ENCODE measurements around the gene CILP.

Gene CILP, protein sequence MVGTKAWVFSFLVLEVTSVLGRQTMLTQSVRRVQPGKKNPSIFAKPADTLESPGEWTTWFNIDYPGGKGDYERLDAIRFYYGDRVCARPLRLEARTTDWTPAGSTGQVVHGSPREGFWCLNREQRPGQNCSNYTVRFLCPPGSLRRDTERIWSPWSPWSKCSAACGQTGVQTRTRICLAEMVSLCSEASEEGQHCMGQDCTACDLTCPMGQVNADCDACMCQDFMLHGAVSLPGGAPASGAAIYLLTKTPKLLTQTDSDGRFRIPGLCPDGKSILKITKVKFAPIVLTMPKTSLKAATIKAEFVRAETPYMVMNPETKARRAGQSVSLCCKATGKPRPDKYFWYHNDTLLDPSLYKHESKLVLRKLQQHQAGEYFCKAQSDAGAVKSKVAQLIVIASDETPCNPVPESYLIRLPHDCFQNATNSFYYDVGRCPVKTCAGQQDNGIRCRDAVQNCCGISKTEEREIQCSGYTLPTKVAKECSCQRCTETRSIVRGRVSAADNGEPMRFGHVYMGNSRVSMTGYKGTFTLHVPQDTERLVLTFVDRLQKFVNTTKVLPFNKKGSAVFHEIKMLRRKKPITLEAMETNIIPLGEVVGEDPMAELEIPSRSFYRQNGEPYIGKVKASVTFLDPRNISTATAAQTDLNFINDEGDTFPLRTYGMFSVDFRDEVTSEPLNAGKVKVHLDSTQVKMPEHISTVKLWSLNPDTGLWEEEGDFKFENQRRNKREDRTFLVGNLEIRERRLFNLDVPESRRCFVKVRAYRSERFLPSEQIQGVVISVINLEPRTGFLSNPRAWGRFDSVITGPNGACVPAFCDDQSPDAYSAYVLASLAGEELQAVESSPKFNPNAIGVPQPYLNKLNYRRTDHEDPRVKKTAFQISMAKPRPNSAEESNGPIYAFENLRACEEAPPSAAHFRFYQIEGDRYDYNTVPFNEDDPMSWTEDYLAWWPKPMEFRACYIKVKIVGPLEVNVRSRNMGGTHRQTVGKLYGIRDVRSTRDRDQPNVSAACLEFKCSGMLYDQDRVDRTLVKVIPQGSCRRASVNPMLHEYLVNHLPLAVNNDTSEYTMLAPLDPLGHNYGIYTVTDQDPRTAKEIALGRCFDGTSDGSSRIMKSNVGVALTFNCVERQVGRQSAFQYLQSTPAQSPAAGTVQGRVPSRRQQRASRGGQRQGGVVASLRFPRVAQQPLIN

DNA sequence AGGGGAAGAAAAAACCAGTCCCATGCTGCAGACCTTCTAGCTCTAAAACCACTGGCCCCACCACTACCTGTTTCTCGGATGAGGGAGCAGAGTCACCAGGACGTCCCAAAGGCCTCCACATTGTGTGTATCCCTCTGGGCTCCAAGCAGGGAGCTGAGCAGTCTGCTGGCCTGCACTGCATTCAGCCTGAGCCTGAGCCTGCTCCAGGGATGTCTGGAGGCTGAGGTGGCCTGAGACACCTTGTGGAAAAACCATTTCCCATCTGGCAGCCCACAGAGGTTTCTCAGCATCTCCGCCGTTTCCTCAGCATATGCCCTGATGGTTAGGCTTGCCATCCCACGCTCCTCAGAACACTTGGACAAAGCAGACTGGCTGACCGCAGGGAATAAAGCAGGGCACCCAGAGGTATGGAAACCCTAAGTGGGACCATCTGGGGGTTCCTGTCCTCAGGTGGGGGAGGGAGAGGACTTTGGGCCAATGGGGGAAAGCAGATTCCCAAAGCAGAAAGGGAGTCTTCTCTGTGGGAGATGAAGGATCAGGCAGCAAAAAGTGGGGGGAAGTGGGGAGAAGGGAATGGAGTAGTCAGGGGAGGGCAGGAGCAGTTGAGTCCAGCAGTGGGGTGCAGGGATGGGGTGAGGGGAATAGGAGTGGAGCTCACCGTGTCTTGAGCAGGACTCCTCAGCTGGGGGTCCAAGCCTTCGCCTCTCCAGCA lies at the start of gene CILP:
CILP (minus strand) TSS at position 704 of the 712 bp plus-strand sequence. CDS start 1,718 bp downstream, outside the sequence.
- Histone ChIP-seq H3K36me3 (ENCODE audit: insufficient read depth, insufficient read length, low read length) (no peaks in the 10 kb centered on the region), H3K4me3 (ENCODE audit: insufficient read length, low read depth) (no peak within 1 kb of the TSS), H3K27me3 (ENCODE audit: insufficient read depth, insufficient read length) (no peaks in the 10 kb centered on the region), H3K9me3 (ENCODE audit: insufficient read depth, low read length) (no peaks in the 10 kb centered on the region), H3K4me1 (ENCODE audit: insufficient read depth, insufficient read length) (peaks cover 15% of the 10 kb centered on the region), H3K9ac (ENCODE audit: insufficient read length, low read depth) (peak within 1 kb of the TSS; percentile 27)
- DNase-seq (ENCODE audit: low read depth, low spot score): no peak
- TF ChIP-seq SUZ12 (IDR thresholded peaks at IDR 0.05; ENCODE audit: extremely low read depth, insufficient read depth, insufficient read length) (no peak), ZNF274 (IDR thresholded peaks at IDR 0.05; ENCODE audit: low read depth, low read length) (no peak), YY1 (IDR thresholded peaks at IDR 0.05; ENCODE audit: insufficient read depth, insufficient read length) (no peak)

DNA sequence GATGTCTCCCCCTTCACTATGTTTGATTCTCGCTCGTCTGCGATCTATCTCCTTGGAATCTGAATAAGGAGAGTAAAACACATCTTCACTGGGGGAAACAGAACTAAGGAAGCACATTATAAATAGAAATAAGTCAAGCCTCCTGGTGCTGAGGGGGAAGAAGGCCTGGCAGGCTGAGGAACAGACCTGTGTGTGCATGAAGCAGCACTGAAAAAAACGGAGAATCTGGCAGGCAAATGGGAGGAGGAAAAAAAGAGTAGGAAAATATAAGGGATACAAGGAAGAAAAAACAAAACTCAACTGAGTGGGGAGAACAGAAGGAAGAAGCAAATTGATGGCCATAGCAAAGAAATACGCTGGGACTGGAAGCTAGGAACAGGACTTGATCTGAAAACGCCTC lies 49.7 kb upstream of the CILP start:
- no peak for DNase-seq (ENCODE audit: low read depth, low spot score)
- TF ChIP-seq SUZ12 (IDR thresholded peaks at IDR 0.05; ENCODE audit: extremely low read depth, insufficient read depth, insufficient read length): no peak
- TF ChIP-seq YY1 (IDR thresholded peaks at IDR 0.05; ENCODE audit: insufficient read depth, insufficient read length): no peak
- H3K4me1 ChIP-seq (ENCODE audit: insufficient read depth, insufficient read length): peaks cover 6% of the 10 kb centered on the region
- H3K36me3 ChIP-seq (ENCODE audit: insufficient read depth, insufficient read length, low read length): peaks cover 16% of the 10 kb centered on the region
- H3K9ac ChIP-seq (ENCODE audit: insufficient read length, low read depth): no peak overlapping the region
- H3K9me3 ChIP-seq (ENCODE audit: insufficient read depth, low read length): no peaks in the 10 kb centered on the region
- H3K27me3 ChIP-seq (ENCODE audit: insufficient read depth, insufficient read length): no peaks in the 10 kb centered on the region
- no peak overlapping the region for H3K4me3 ChIP-seq (ENCODE audit: insufficient read length, low read depth)

DNA sequence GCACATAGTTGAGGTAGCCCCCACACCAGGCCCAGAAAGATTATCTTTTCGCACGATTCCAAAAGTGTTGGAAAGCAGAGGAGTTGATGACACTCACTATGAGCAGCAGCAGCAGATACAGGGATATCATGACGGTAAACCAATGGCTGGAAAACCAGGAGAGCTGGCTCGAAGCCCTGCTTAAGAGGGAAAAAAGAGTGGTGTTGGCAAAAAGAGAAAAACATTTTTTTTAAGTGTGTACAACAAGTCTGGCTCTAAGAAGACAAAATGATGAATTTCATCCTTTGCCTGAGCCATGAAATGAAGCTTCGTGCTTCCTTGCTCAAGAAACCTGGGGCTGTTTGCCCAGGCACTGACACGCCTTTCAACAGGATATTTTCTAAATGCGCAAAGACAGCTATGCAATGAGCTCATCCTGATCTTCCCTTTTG lies 48.1 kb upstream of the CILP start:
- Histone ChIP-seq H3K4me3 (ENCODE audit: insufficient read length, low read depth) (no peak overlapping the region), H3K9ac (ENCODE audit: insufficient read length, low read depth) (no peak overlapping the region), H3K27me3 (ENCODE audit: insufficient read depth, insufficient read length) (no peaks in the 10 kb centered on the region), H3K9me3 (ENCODE audit: insufficient read depth, low read length) (no peaks in the 10 kb centered on the region), H3K4me1 (ENCODE audit: insufficient read depth, insufficient read length) (peaks cover 11% of the 10 kb centered on the region), H3K36me3 (ENCODE audit: insufficient read depth, insufficient read length, low read length) (peaks cover 16% of the 10 kb centered on the region)
- TF ChIP-seq SUZ12 (IDR thresholded peaks at IDR 0.05; ENCODE audit: extremely low read depth, insufficient read depth, insufficient read length) (no peak), ZNF274 (IDR thresholded peaks at IDR 0.05; ENCODE audit: low read depth, low read length) (no peak), YY1 (IDR thresholded peaks at IDR 0.05; ENCODE audit: insufficient read depth, insufficient read length) (no peak)
- no peak for DNase-seq (ENCODE audit: low read depth, low spot score)

DNA sequence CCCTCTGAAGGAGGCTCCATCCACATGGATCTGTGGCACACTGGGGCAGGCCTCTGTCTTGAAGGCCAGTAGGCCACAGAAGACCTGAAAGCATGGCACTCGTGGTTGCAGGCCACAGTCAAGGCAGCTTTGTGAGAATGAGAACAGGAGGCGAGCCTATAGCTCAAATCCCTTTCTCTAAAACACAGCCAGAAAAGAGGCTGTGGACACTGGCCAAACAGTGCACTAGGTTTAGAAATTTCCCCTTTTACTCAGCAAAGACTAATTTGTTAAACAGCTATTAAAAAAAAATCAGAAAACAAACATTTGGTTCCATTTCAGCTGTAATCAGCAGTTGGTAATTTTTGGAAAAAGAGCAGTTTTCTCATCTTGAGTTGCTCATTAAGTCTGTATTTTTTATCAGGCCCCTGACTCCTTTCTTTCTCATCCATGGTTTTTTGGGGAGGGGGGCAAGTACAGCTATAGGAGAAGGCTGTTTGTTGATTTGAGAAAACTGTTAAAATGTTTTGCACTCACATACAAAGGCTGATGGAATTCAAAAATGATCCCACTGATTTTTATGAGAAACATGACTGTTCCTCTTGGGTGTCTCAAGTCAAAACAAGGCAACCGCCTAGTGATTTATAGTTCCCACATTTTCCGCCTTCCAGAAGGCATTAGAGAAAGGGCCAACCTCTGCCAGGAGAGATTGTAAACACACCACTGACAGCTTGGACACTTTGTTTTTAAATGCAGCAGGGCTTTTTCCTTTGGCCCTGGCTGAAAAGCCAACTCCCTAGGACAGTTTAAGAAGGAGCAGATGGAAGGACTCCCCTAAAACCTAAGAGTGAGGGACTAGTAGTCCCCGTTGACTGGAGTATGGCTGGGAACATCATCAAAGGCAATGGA lies 47.3 kb upstream of the CILP start:
- no peaks in the 10 kb centered on the region for H3K27me3 ChIP-seq (ENCODE audit: insufficient read depth, insufficient read length)
- H3K9ac ChIP-seq (ENCODE audit: insufficient read length, low read depth): no peak overlapping the region
- no peak for DNase-seq (ENCODE audit: low read depth, low spot score)
- peaks cover 16% of the 10 kb centered on the region for H3K36me3 ChIP-seq (ENCODE audit: insufficient read depth, insufficient read length, low read length)
- no peak for TF ChIP-seq YY1 (IDR thresholded peaks at IDR 0.05; ENCODE audit: insufficient read depth, insufficient read length)
- no peak for TF ChIP-seq ZNF274 (IDR thresholded peaks at IDR 0.05; ENCODE audit: low read depth, low read length)
- no peak for TF ChIP-seq SUZ12 (IDR thresholded peaks at IDR 0.05; ENCODE audit: extremely low read depth, insufficient read depth, insufficient read length)
- peaks cover 11% of the 10 kb centered on the region for H3K4me1 ChIP-seq (ENCODE audit: insufficient read depth, insufficient read length)
- no peaks in the 10 kb centered on the region for H3K9me3 ChIP-seq (ENCODE audit: insufficient read depth, low read length)
- H3K4me3 ChIP-seq (ENCODE audit: insufficient read length, low read depth): no peak overlapping the region

DNA sequence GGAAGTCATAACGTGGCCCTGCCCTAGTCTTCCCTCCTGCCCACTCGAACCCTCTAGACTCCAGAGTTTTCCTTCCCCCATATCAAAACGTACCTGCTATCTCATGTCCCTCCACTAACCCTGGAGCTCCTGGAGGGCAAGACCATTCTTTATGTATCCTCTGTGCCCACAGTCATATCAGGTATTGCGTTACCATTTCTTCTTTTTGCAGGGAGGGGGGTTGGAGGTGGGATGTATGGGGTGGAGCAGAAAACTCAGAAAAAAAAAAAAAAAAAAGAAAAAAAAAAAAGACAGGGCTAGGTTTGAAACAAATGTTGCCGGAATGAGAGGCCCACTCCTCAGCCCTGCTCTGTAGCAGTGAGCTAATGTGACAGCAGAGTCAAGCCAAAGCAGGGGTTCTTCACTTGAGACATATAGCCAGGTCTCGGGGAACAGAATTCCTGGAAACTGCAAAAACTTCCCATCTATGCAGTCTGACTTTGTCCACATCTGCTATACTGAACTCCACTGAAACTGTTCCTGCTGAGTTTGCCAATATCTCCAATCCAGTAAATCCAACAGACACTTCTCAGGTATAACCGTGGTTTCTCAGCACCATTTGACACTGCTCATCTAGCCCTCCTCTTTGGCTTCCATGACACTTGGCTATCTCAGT lies 44.3 kb upstream of the CILP start:
- Histone ChIP-seq H3K9me3 (ENCODE audit: insufficient read depth, low read length) (no peaks in the 10 kb centered on the region), H3K4me1 (ENCODE audit: insufficient read depth, insufficient read length) (peaks cover 11% of the 10 kb centered on the region), H3K9ac (ENCODE audit: insufficient read length, low read depth) (no peak overlapping the region), H3K36me3 (ENCODE audit: insufficient read depth, insufficient read length, low read length) (peaks cover 5% of the 10 kb centered on the region), H3K27me3 (ENCODE audit: insufficient read depth, insufficient read length) (no peaks in the 10 kb centered on the region), H3K4me3 (ENCODE audit: insufficient read length, low read depth) (no peak overlapping the region)
- no peak for DNase-seq (ENCODE audit: low read depth, low spot score)
- TF ChIP-seq ZNF274 (IDR thresholded peaks at IDR 0.05; ENCODE audit: low read depth, low read length) (no peak), SUZ12 (IDR thresholded peaks at IDR 0.05; ENCODE audit: extremely low read depth, insufficient read depth, insufficient read length) (no peak), YY1 (IDR thresholded peaks at IDR 0.05; ENCODE audit: insufficient read depth, insufficient read length) (no peak)

Measured in NT2/D1 (cell line).